GM23338 (cell line): Measurements from ENCODE around the gene KLK13. TPM values are rescaled to one million over a fixed set of nuclear protein-coding genes. Genes with fewer than 3 reads are reported as not detected.
A peak's percentile ranks its signal among the peaks of the same experiment; 100 is the strongest.

Source experiments
- ATAC-seq: fragments of 200-7000 bp; cut with Tn5 transposase; 3 replicates; pipeline ENCODE4 v1.9.1; 2020
- DNase-seq: peaks from one replicate; pipeline ENCODE4 v3.0.0-alpha.2; 2015; ENCODE audit warnings: low spot score
- H2AFZ ChIP-seq: fragments of 200-600 bp; sonication (generic); 2 replicates; pipeline ENCODE4 v1.8.0; 2016; ENCODE audit warnings: antibody characterized with exemption, mild to moderate bottlenecking, moderate library complexity
- H3F3A ChIP-seq: fragments of 200-600 bp; sonication (generic); replicated peaks from 2 replicates; pipeline ENCODE4 v1.8.0; 2017; ENCODE audit warnings: antibody characterized with exemption, mixed run types, low read depth
- H3K27ac ChIP-seq: fragments of 200-600 bp; sonication (generic); 2 replicates; pipeline ENCODE4 v1.6.1; 2016; ENCODE audit warnings: low read depth
- H3K27me3 ChIP-seq: fragments of 200-600 bp; sonication (generic); 2 replicates; pipeline ENCODE4 v1.8.0; 2016; ENCODE audit warnings: mild to moderate bottlenecking, mixed run types, moderate library complexity; ENCODE audit not compliant: insufficient read depth
- H3K36me3 ChIP-seq: fragments of 200-600 bp; sonication (generic); 2 replicates; pipeline ENCODE4 v1.8.0; 2016; ENCODE audit warnings: mild to moderate bottlenecking; ENCODE audit not compliant: insufficient read depth
- H3K4me1 ChIP-seq: fragments of 200-600 bp; sonication (generic); 2 replicates; pipeline ENCODE4 v1.8.0; 2016; ENCODE audit warnings: mild to moderate bottlenecking, moderate library complexity; ENCODE audit not compliant: insufficient read depth
- H3K4me2 ChIP-seq: fragments of 200-600 bp; sonication (generic); 2 replicates; pipeline ENCODE4 v1.7.1; 2017; ENCODE audit warnings: mixed run types
- H3K4me3 ChIP-seq: fragments of 200-600 bp; sonication (generic); 2 replicates; pipeline ENCODE4 v1.6.1; 2016; ENCODE audit warnings: mixed run types
- H3K79me2 ChIP-seq: fragments of 200-600 bp; sonication (generic); replicated peaks from 2 replicates; pipeline ENCODE4 v1.8.0; 2017; ENCODE audit warnings: mild to moderate bottlenecking; ENCODE audit not compliant: insufficient read depth
- H3K9me2 ChIP-seq: fragments of 200-600 bp; sonication (generic); 2 replicates; pipeline ENCODE4 v1.8.0; 2017; ENCODE audit not compliant: insufficient read depth
- H4K20me1 ChIP-seq: fragments of 200-600 bp; sonication (generic); replicated peaks from 2 replicates; pipeline ENCODE4 v1.8.0; 2017; ENCODE audit warnings: mild to moderate bottlenecking; ENCODE audit not compliant: insufficient read depth
- H3K27ac Mint-ChIP-seq: 2 replicates; pipeline ENCODE4 v1.8.0; 2020; ENCODE audit warnings: inconsistent platforms, mild to moderate bottlenecking, moderate library complexity, mixed read lengths
- H3K27me3 Mint-ChIP-seq: 3 replicates; pipeline ENCODE4 v1.8.0; 2022; ENCODE audit warnings: low read depth, mild to moderate bottlenecking, moderate library complexity, mixed read lengths, inconsistent platforms; ENCODE audit not compliant: insufficient read depth, poor library complexity
- H3K36me3 Mint-ChIP-seq: 3 replicates; pipeline ENCODE4 v1.8.0; 2021; ENCODE audit warnings: low read depth, mild to moderate bottlenecking, inconsistent platforms, moderate library complexity, mixed read lengths
- H3K4me1 Mint-ChIP-seq: 3 replicates; pipeline ENCODE4 v1.8.0; 2020; ENCODE audit warnings: mild to moderate bottlenecking, inconsistent platforms, mixed read lengths
- H3K4me3 Mint-ChIP-seq: 3 replicates; pipeline ENCODE4 v1.8.0; 2021; ENCODE audit warnings: moderate library complexity, mild to moderate bottlenecking, inconsistent platforms, mixed read lengths
- H3K9me3 Mint-ChIP-seq: 3 replicates; pipeline ENCODE4 v1.8.0; 2020; ENCODE audit warnings: moderate library complexity, mild to moderate bottlenecking, inconsistent platforms, mixed read lengths
- CREB1 ChIP-seq: fragments of 250-450 bp; sonication (Bioruptor Pico); IDR thresholded peaks from 2 replicates; pipeline ENCODE4 v1.5.0; 2020; ENCODE audit warnings: low read depth, mild to moderate bottlenecking, moderate library complexity
- EZH2 ChIP-seq: fragments of 200-600 bp; sonication (generic); IDR thresholded peaks from one replicate; pipeline ENCODE4 v1.8.0; 2017; ENCODE audit warnings: antibody characterized with exemption, mild to moderate bottlenecking, low read depth; ENCODE audit not compliant: unreplicated experiment
- EZH2phosphoT487 ChIP-seq: fragments of 200-600 bp; sonication (generic); IDR thresholded peaks from one replicate; pipeline ENCODE4 v1.8.1; 2018; ENCODE audit warnings: antibody characterized with exemption; ENCODE audit not compliant: unreplicated experiment
- JUNB ChIP-seq: IDR thresholded peaks from one replicate; pipeline ENCODE4 v1.6.1; 2016; ENCODE audit warnings: antibody characterized with exemption; ENCODE audit not compliant: unreplicated experiment
- NANOG ChIP-seq: IDR thresholded peaks from 2 replicates; pipeline ENCODE4 v1.6.1; 2016; ENCODE audit warnings: antibody characterized with exemption, borderline replicate concordance
- POLR2AphosphoS5 ChIP-seq: IDR thresholded peaks from 2 replicates; pipeline ENCODE4 v1.6.1; 2016; ENCODE audit warnings: antibody characterized with exemption, low read depth
- STAT1 ChIP-seq: IDR thresholded peaks from one replicate; pipeline ENCODE4 v1.6.1; 2016; ENCODE audit warnings: antibody characterized with exemption; ENCODE audit not compliant: unreplicated experiment
- ZNF114 ChIP-seq: fragments of 250-450 bp; sonication (Bioruptor Pico); IDR thresholded peaks from 2 replicates; pipeline ENCODE4 v1.5.0; 2020; ENCODE audit warnings: mild to moderate bottlenecking, moderate library complexity
- ZNF331 ChIP-seq: fragments of 250-450 bp; sonication (Bioruptor Pico); IDR thresholded peaks from 2 replicates; pipeline ENCODE4 v1.5.0; 2020; ENCODE audit warnings: low read depth, mild to moderate bottlenecking, moderate library complexity
- polyA plus RNA-seq: library from polyadenylated mRNA; unstranded; fragments of >200 nt; fragmentation: Nextera tagmentation; extraction: Ambion mirVana; gene quantifications from 2 replicates; pipeline ENCODE4 v1.2.1, GENCODE V29; 2016
- total RNA-seq: library from RNA; depleted of rRNA; stranded (reverse); fragments of >200 nt; shearing (Covaris generic); gene quantifications from 2 replicates; pipeline ENCODE4 v1.2.3, GENCODE V29; 2014
- TF ChIP-seq, protein P1 (sequence below): IDR thresholded peaks from one replicate; pipeline ENCODE4 v1.6.1; 2018; ENCODE audit warnings: antibody characterized with exemption; ENCODE audit not compliant: unreplicated experiment
- TF ChIP-seq, protein P2 (sequence below): IDR thresholded peaks from 2 replicates; pipeline ENCODE4 v1.6.1; 2016; ENCODE audit warnings: antibody characterized with exemption
- TF ChIP-seq, protein P3 (sequence below), 2 experiments: fragments of 200-600 bp in 1 of 2; sonication (generic) in 1 of 2; conservative IDR thresholded peaks; 2 replicates each; pipeline versions ENCODE4 v1.5.1 to v1.6.1; 2016 to 2017; ENCODE audit warnings: antibody characterized with exemption in 2 of 2, low read depth in 2 of 2, mild to moderate bottlenecking in 2 of 2, moderate library complexity in 1 of 2

Gene KLK13
- total and polyA plus RNA-seq, 2 experiments from 2014 or later: 4.5 to 5.7 TPM

DNA sequence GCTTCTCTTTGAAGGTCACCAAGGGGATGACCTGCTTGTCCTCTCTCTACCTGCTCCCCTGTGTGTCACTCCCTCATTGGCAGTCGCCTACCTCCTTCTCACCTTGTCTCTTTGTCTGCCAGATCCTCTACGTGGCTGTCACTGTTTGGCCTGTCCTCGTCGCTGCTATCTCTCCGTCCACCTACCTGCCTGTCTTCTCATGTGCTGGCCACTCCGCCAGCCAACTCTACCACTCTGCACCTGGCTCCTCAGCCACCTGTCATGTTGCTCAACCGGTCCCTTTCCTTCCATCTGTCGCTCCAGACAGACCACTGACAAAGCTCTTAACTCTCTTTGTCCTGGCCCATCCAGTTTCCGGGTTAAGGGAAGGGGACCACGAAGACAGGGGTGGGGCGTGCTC is 30.2 kb downstream of the KLK13 start, which contains the start of gene KLK12:
KLK12 (minus strand) TSS at position 299 of the 400 bp plus-strand sequence. CDS start 381 bp downstream, outside the sequence.
- H3F3A ChIP-seq: no peaks in the 10 kb centered on the region
- TF ChIP-seq CREB1 (CRISPR knock-in tag): no peak
- no peak for TF ChIP-seq JUNB
- no peak for TF ChIP-seq NANOG
- TF ChIP-seq, protein P1, sequence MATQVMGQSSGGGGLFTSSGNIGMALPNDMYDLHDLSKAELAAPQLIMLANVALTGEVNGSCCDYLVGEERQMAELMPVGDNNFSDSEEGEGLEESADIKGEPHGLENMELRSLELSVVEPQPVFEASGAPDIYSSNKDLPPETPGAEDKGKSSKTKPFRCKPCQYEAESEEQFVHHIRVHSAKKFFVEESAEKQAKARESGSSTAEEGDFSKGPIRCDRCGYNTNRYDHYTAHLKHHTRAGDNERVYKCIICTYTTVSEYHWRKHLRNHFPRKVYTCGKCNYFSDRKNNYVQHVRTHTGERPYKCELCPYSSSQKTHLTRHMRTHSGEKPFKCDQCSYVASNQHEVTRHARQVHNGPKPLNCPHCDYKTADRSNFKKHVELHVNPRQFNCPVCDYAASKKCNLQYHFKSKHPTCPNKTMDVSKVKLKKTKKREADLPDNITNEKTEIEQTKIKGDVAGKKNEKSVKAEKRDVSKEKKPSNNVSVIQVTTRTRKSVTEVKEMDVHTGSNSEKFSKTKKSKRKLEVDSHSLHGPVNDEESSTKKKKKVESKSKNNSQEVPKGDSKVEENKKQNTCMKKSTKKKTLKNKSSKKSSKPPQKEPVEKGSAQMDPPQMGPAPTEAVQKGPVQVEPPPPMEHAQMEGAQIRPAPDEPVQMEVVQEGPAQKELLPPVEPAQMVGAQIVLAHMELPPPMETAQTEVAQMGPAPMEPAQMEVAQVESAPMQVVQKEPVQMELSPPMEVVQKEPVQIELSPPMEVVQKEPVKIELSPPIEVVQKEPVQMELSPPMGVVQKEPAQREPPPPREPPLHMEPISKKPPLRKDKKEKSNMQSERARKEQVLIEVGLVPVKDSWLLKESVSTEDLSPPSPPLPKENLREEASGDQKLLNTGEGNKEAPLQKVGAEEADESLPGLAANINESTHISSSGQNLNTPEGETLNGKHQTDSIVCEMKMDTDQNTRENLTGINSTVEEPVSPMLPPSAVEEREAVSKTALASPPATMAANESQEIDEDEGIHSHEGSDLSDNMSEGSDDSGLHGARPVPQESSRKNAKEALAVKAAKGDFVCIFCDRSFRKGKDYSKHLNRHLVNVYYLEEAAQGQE: no peak
- TF ChIP-seq POLR2AphosphoS5: no peak
- TF ChIP-seq ZNF331 (CRISPR knock-in tag): no peak
- TF ChIP-seq, protein P2, sequence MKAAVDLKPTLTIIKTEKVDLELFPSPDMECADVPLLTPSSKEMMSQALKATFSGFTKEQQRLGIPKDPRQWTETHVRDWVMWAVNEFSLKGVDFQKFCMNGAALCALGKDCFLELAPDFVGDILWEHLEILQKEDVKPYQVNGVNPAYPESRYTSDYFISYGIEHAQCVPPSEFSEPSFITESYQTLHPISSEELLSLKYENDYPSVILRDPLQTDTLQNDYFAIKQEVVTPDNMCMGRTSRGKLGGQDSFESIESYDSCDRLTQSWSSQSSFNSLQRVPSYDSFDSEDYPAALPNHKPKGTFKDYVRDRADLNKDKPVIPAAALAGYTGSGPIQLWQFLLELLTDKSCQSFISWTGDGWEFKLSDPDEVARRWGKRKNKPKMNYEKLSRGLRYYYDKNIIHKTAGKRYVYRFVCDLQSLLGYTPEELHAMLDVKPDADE: no peak
- no peak for TF ChIP-seq EZH2phosphoT487
- TF ChIP-seq, protein P3, sequence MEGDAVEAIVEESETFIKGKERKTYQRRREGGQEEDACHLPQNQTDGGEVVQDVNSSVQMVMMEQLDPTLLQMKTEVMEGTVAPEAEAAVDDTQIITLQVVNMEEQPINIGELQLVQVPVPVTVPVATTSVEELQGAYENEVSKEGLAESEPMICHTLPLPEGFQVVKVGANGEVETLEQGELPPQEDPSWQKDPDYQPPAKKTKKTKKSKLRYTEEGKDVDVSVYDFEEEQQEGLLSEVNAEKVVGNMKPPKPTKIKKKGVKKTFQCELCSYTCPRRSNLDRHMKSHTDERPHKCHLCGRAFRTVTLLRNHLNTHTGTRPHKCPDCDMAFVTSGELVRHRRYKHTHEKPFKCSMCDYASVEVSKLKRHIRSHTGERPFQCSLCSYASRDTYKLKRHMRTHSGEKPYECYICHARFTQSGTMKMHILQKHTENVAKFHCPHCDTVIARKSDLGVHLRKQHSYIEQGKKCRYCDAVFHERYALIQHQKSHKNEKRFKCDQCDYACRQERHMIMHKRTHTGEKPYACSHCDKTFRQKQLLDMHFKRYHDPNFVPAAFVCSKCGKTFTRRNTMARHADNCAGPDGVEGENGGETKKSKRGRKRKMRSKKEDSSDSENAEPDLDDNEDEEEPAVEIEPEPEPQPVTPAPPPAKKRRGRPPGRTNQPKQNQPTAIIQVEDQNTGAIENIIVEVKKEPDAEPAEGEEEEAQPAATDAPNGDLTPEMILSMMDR (conservative IDR thresholded peaks at IDR 0.05; ENCODE audit: low read depth in 2 of 2): no peak
- no peak for TF ChIP-seq STAT1
- TF ChIP-seq EZH2: no peak
- no peak for TF ChIP-seq ZNF114 (CRISPR knock-in tag)
- H2AFZ ChIP-seq: peak within 1 kb of the TSS; percentile 83
- no peak for DNase-seq
- H3K4me3 ChIP-seq: no peak within 1 kb of the TSS
- Mint-ChIP-seq H3K36me3 (no peaks in the 10 kb centered on the region; the same call in 2 of the 3 replicates), H3K9me3 (no peaks in the 10 kb centered on the region; the same call in 2 of the 3 replicates), H3K4me1 (peaks cover 26% of the 10 kb centered on the region), H3K4me3 (no peak within 1 kb of the TSS; the same call in 2 of the 3 replicates), H3K27me3 (peaks cover 9% of the 10 kb centered on the region), H3K27ac (no peak within 1 kb of the TSS)
- H3K79me2 ChIP-seq: no peaks in the 10 kb centered on the region
- H3K4me2 ChIP-seq: no peak within 1 kb of the TSS
- peaks cover 8% of the 10 kb centered on the region for H3K4me1 ChIP-seq
- no peaks in the 10 kb centered on the region for H4K20me1 ChIP-seq
- no peak for ATAC-seq
- H3K27me3 ChIP-seq: no peaks in the 10 kb centered on the region
- no peaks in the 10 kb centered on the region for H3K9me2 ChIP-seq
- no peaks in the 10 kb centered on the region for H3K36me3 ChIP-seq
- H3K27ac ChIP-seq: no peak within 1 kb of the TSS
